ENCODE measurements around the gene PTP4A1.

GRCh38 chr6:63581355-63582013, 9.2 kb downstream of the PTP4A1 start:
- no peak for TF ChIP-seq ISL1 (CRISPR knock-in tag; IDR thresholded peaks at IDR 0.05)
- no peak for TF ChIP-seq TCF4 (CRISPR knock-in tag; IDR thresholded peaks at IDR 0.05; ENCODE audit: borderline replicate concordance)
- TF ChIP-seq PPARA (CRISPR knock-in tag; IDR thresholded peaks at IDR 0.05; ENCODE audit: borderline replicate concordance): no peak
- TF ChIP-seq, protein P1, sequence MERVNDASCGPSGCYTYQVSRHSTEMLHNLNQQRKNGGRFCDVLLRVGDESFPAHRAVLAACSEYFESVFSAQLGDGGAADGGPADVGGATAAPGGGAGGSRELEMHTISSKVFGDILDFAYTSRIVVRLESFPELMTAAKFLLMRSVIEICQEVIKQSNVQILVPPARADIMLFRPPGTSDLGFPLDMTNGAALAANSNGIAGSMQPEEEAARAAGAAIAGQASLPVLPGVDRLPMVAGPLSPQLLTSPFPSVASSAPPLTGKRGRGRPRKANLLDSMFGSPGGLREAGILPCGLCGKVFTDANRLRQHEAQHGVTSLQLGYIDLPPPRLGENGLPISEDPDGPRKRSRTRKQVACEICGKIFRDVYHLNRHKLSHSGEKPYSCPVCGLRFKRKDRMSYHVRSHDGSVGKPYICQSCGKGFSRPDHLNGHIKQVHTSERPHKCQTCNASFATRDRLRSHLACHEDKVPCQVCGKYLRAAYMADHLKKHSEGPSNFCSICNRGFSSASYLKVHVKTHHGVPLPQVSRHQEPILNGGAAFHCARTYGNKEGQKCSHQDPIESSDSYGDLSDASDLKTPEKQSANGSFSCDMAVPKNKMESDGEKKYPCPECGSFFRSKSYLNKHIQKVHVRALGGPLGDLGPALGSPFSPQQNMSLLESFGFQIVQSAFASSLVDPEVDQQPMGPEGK (CRISPR knock-in tag; IDR thresholded peaks at IDR 0.05; ENCODE audit: borderline replicate concordance): no peak
- no peak for TF ChIP-seq RARB (CRISPR knock-in tag; IDR thresholded peaks at IDR 0.05)

Measured in SK-N-SH treated with all-trans-retinoic acid at 6 μM for 48 hours (cell line).